ENCODE results near the gene NRDC.

DNA sequence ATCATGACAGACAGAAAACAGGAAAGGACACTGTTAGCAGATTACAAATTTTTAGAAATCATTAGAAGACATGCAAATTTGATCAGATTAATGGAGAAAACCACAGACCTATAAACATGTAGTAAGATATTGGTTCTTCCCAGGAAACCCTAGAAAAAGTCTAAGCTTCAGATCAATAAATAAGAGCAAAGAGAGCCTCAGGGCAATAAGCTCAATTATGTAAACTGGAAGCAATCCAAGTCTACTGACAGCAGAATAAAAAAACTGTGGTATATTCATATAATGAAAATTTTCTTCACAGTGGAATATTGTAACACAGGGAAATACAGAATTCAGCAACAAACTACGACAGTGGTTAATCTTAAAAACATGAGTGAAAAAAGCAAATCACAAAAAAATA, 36.3 kb downstream of the NRDC start:
- TF ChIP-seq, protein P1, sequence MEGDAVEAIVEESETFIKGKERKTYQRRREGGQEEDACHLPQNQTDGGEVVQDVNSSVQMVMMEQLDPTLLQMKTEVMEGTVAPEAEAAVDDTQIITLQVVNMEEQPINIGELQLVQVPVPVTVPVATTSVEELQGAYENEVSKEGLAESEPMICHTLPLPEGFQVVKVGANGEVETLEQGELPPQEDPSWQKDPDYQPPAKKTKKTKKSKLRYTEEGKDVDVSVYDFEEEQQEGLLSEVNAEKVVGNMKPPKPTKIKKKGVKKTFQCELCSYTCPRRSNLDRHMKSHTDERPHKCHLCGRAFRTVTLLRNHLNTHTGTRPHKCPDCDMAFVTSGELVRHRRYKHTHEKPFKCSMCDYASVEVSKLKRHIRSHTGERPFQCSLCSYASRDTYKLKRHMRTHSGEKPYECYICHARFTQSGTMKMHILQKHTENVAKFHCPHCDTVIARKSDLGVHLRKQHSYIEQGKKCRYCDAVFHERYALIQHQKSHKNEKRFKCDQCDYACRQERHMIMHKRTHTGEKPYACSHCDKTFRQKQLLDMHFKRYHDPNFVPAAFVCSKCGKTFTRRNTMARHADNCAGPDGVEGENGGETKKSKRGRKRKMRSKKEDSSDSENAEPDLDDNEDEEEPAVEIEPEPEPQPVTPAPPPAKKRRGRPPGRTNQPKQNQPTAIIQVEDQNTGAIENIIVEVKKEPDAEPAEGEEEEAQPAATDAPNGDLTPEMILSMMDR (tag by site-specific recombination; IDR thresholded peaks at IDR 0.05) = no peak
- TF ChIP-seq ZNF560 (tag by site-specific recombination; IDR thresholded peaks at IDR 0.05; ENCODE audit: borderline replicate concordance) = no peak
- no peak for TF ChIP-seq ZNF510 (tag by site-specific recombination; IDR thresholded peaks at IDR 0.05; ENCODE audit: insufficient replicate concordance)
- TF ChIP-seq, protein P2, sequence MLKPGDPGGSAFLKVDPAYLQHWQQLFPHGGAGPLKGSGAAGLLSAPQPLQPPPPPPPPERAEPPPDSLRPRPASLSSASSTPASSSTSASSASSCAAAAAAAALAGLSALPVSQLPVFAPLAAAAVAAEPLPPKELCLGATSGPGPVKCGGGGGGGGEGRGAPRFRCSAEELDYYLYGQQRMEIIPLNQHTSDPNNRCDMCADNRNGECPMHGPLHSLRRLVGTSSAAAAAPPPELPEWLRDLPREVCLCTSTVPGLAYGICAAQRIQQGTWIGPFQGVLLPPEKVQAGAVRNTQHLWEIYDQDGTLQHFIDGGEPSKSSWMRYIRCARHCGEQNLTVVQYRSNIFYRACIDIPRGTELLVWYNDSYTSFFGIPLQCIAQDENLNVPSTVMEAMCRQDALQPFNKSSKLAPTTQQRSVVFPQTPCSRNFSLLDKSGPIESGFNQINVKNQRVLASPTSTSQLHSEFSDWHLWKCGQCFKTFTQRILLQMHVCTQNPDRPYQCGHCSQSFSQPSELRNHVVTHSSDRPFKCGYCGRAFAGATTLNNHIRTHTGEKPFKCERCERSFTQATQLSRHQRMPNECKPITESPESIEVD (tag by site-specific recombination; IDR thresholded peaks at IDR 0.05) = peak; percentile 87
- no peak for TF ChIP-seq ZFHX2 (tag by site-specific recombination; conservative IDR thresholded peaks at IDR 0.05)
- TF ChIP-seq HOXA7 (CRISPR knock-in tag; IDR thresholded peaks at IDR 0.05; ENCODE audit: borderline replicate concordance) = no peak
- no peak for TF ChIP-seq ZNF792 (tag by site-specific recombination; IDR thresholded peaks at IDR 0.05)
- no peak for TF ChIP-seq KLF9 (tag by site-specific recombination; IDR thresholded peaks at IDR 0.05; ENCODE audit: low read depth)
- no peak for TF ChIP-seq ZNF239 (tag by site-specific recombination; IDR thresholded peaks at IDR 0.05)
- TF ChIP-seq, protein P3, sequence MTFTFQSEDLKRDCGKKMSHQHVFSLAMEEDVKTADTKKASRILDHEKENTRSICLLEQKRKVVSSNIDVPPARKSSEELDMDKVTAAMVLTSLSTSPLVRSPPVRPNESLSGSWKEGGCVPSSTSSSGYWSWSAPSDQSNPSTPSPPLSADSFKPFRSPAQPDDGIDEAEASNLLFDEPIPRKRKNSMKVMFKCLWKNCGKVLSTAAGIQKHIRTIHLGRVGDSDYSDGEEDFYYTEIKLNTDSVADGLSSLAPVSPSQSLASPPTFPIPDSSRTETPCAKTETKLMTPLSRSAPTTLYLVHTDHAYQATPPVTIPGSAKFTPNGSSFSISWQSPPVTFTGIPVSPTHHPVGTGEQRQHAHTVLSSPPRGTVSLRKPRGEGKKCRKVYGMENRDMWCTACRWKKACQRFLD (tag by site-specific recombination; IDR thresholded peaks at IDR 0.05) = no peak
- TF ChIP-seq, protein P4, sequence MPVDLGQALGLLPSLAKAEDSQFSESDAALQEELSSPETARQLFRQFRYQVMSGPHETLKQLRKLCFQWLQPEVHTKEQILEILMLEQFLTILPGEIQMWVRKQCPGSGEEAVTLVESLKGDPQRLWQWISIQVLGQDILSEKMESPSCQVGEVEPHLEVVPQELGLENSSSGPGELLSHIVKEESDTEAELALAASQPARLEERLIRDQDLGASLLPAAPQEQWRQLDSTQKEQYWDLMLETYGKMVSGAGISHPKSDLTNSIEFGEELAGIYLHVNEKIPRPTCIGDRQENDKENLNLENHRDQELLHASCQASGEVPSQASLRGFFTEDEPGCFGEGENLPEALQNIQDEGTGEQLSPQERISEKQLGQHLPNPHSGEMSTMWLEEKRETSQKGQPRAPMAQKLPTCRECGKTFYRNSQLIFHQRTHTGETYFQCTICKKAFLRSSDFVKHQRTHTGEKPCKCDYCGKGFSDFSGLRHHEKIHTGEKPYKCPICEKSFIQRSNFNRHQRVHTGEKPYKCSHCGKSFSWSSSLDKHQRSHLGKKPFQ (tag by site-specific recombination; IDR thresholded peaks at IDR 0.05) = no peak
- TF ChIP-seq, protein P5, sequence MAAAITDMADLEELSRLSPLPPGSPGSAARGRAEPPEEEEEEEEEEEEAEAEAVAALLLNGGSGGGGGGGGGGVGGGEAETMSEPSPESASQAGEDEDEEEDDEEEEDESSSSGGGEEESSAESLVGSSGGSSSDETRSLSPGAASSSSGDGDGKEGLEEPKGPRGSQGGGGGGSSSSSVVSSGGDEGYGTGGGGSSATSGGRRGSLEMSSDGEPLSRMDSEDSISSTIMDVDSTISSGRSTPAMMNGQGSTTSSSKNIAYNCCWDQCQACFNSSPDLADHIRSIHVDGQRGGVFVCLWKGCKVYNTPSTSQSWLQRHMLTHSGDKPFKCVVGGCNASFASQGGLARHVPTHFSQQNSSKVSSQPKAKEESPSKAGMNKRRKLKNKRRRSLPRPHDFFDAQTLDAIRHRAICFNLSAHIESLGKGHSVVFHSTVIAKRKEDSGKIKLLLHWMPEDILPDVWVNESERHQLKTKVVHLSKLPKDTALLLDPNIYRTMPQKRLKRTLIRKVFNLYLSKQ (tag by site-specific recombination; IDR thresholded peaks at IDR 0.05; ENCODE audit: borderline replicate concordance) = no peak
